Lower leg skin (tissue), 3 donors: Measurements from ENCODE around the gene CC2D2A.

Experiments
- CTCF ChIP-seq, 3 donors: fragments of 450-650 bp; IDR thresholded peaks; one replicate each; pipeline ENCODE4 v1.5.1; 2016; ENCODE audit warnings: antibody characterized with exemption in 3 of 3, mild to moderate bottlenecking in 3 of 3, moderate library complexity in 2 of 3
- POLR2A ChIP-seq, 2 donors: fragments of 450-650 bp; IDR thresholded peaks; one replicate each; pipeline ENCODE4 v1.6.1; 2016 to 2017; ENCODE audit warnings: antibody characterized with exemption in 2 of 2, mild to moderate bottlenecking in 1 of 2, moderate library complexity in 1 of 2

GRCh38 chr4:15601862-15602261, 132.2 kb downstream of the CC2D2A start:
- no peak for TF ChIP-seq CTCF (IDR thresholded peaks at IDR 0.05)
- TF ChIP-seq POLR2A (IDR thresholded peaks at IDR 0.05), result no peak
